ENCODE results near the gene NAMPT. TPM values are rescaled to one million over a fixed set of nuclear protein-coding genes. Genes with fewer than 3 reads are reported as not detected.

Gene NAMPT
- total RNA-seq, 1 experiment from 2014 or later = 364 TPM

GRCh38 chr7:106225856-106226255 is 58.9 kb downstream of the NAMPT start:
- Mint-ChIP-seq H3K27me3 (ENCODE audit: unreplicated experiment) (no peaks in the 10 kb centered on the region), H3K4me3 (ENCODE audit: low read depth, unreplicated experiment) (no peak overlapping the region), H3K36me3 (ENCODE audit: insufficient read depth, unreplicated experiment) (no peaks in the 10 kb centered on the region), H3K4me1 (ENCODE audit: low read depth, unreplicated experiment) (no peaks in the 10 kb centered on the region), H3K9me3 (ENCODE audit: low read depth, unreplicated experiment) (no peaks in the 10 kb centered on the region), H3K27ac (ENCODE audit: unreplicated experiment) (no peak overlapping the region)
- CTCF ChIA-PET = no interaction called here
- intact Hi-C loops (cut with micrococcal nuclease; ENCODE audit: unreplicated experiment) = no loop called here
- no peak for DNase-seq
- BruUV-seq (replicated peaks) = no TSS peak
- no peak for TF ChIP-seq CTCF (IDR thresholded peaks at IDR 0.05; ENCODE audit: unreplicated experiment)

GRCh38 chr7:106224797-106225196 is 60.0 kb downstream of the NAMPT start:
- Mint-ChIP-seq H3K36me3 (ENCODE audit: insufficient read depth, unreplicated experiment) (no peaks in the 10 kb centered on the region), H3K27me3 (ENCODE audit: unreplicated experiment) (no peaks in the 10 kb centered on the region), H3K9me3 (ENCODE audit: low read depth, unreplicated experiment) (no peaks in the 10 kb centered on the region), H3K4me3 (ENCODE audit: low read depth, unreplicated experiment) (no peak overlapping the region), H3K4me1 (ENCODE audit: low read depth, unreplicated experiment) (no peaks in the 10 kb centered on the region), H3K27ac (ENCODE audit: unreplicated experiment) (no peak overlapping the region)
- CTCF ChIA-PET = interaction anchor here (1.3 kb wide), 1 partner anchor 13 kb away, joined by 3 read pairs; no protein-coding TSS in a partner anchor
- intact Hi-C loops (cut with micrococcal nuclease; ENCODE audit: unreplicated experiment) = no loop called here
- TF ChIP-seq CTCF (IDR thresholded peaks at IDR 0.05; ENCODE audit: unreplicated experiment) = no peak
- BruUV-seq (replicated peaks) = no TSS peak
- DNase-seq = no peak

GRCh38 chr7:106223156-106223555 is 61.6 kb downstream of the NAMPT start:
- Mint-ChIP-seq H3K4me3 (ENCODE audit: low read depth, unreplicated experiment) (no peak overlapping the region), H3K9me3 (ENCODE audit: low read depth, unreplicated experiment) (peaks cover 2% of the 10 kb centered on the region), H3K27ac (ENCODE audit: unreplicated experiment) (no peak overlapping the region), H3K36me3 (ENCODE audit: insufficient read depth, unreplicated experiment) (no peaks in the 10 kb centered on the region), H3K27me3 (ENCODE audit: unreplicated experiment) (no peaks in the 10 kb centered on the region), H3K4me1 (ENCODE audit: low read depth, unreplicated experiment) (no peaks in the 10 kb centered on the region)
- no peak for TF ChIP-seq CTCF (IDR thresholded peaks at IDR 0.05; ENCODE audit: unreplicated experiment)
- DNase-seq = no peak
- no TSS peak for BruUV-seq (replicated peaks)
- intact Hi-C loops (cut with micrococcal nuclease; ENCODE audit: unreplicated experiment) = no loop called here
- CTCF ChIA-PET = no interaction called here

GRCh38 chr7:106222545-106222944 is 62.2 kb downstream of the NAMPT start:
- H3K27me3 Mint-ChIP-seq (ENCODE audit: unreplicated experiment) = no peaks in the 10 kb centered on the region
- H3K27ac Mint-ChIP-seq (ENCODE audit: unreplicated experiment) = no peak overlapping the region
- CTCF ChIA-PET = no interaction called here
- no peak for TF ChIP-seq CTCF (IDR thresholded peaks at IDR 0.05; ENCODE audit: unreplicated experiment)
- no peak overlapping the region for H3K4me3 Mint-ChIP-seq (ENCODE audit: low read depth, unreplicated experiment)
- no peak for DNase-seq
- intact Hi-C loops (cut with micrococcal nuclease; ENCODE audit: unreplicated experiment) = no loop called here
- H3K4me1 Mint-ChIP-seq (ENCODE audit: low read depth, unreplicated experiment) = peaks cover under 1% of the 10 kb centered on the region
- H3K36me3 Mint-ChIP-seq (ENCODE audit: insufficient read depth, unreplicated experiment) = no peaks in the 10 kb centered on the region
- peaks cover 2% of the 10 kb centered on the region for H3K9me3 Mint-ChIP-seq (ENCODE audit: low read depth, unreplicated experiment)
- no TSS peak for BruUV-seq (replicated peaks)

Measured in Calu3 (cell line).